Loucy (cell line): ENCODE results near the gene CENPE.

Source experiments
- H2AFZ ChIP-seq: fragments of 200-600 bp; sonication (generic); 2 replicates; pipeline ENCODE4 v1.6.0; 2016; ENCODE audit warnings: antibody characterized with exemption, mild to moderate bottlenecking, low read length, moderate library complexity
- H3F3A ChIP-seq: fragments of 200-600 bp; 2 replicates; pipeline ENCODE4 v1.6.0; 2016; ENCODE audit warnings: antibody characterized with exemption, low read depth, mild to moderate bottlenecking
- H3K27me3 ChIP-seq: fragments of 200-600 bp; sonication (generic); 2 replicates; pipeline ENCODE4 v1.6.1; 2014; ENCODE audit warnings: low read length, mild to moderate bottlenecking; ENCODE audit not compliant: insufficient read depth, poor library complexity, severe bottlenecking
- H3K36me3 ChIP-seq: fragments of 200-600 bp; sonication (generic); 2 replicates; pipeline ENCODE4 v1.6.1; 2016; ENCODE audit warnings: low read length; ENCODE audit not compliant: insufficient read depth
- H3K4me1 ChIP-seq: fragments of 200-600 bp; sonication (generic); 2 replicates; pipeline ENCODE4 v1.5.1; 2014; ENCODE audit warnings: low read length, mild to moderate bottlenecking; ENCODE audit not compliant: insufficient read depth, poor library complexity, severe bottlenecking
- H3K4me2 ChIP-seq: fragments of 200-600 bp; sonication (generic); 2 replicates; pipeline ENCODE4 v1.6.0; 2014; ENCODE audit warnings: antibody characterized with exemption, low read length, low read depth, mild to moderate bottlenecking; ENCODE audit not compliant: poor library complexity, severe bottlenecking
- H3K4me3 ChIP-seq: fragments of 200-600 bp; sonication (generic); 2 replicates; pipeline ENCODE4 v1.5.1; 2014; ENCODE audit warnings: low read length, mild to moderate bottlenecking, mixed read lengths; ENCODE audit not compliant: poor library complexity, severe bottlenecking
- H3K79me2 ChIP-seq: fragments of 200-600 bp; sonication (generic); 2 replicates; pipeline ENCODE4 v1.6.1; 2014; ENCODE audit warnings: low read length; ENCODE audit not compliant: insufficient read depth
- H3K9ac ChIP-seq: fragments of 200-600 bp; sonication (generic); 2 replicates; pipeline ENCODE4 v1.6.0; 2014; ENCODE audit warnings: mild to moderate bottlenecking, low read depth, low read length, moderate library complexity; ENCODE audit not compliant: poor library complexity, severe bottlenecking
- H3K9me2 ChIP-seq: fragments of 200-600 bp; sonication (generic); replicated peaks from 2 replicates; pipeline ENCODE4 v1.6.1; 2016; ENCODE audit warnings: low read depth, low read length, mixed read lengths
- H3K9me3 ChIP-seq: fragments of 200-600 bp; sonication (generic); 2 replicates; pipeline ENCODE4 v1.6.1; 2014; ENCODE audit warnings: mild to moderate bottlenecking, antibody characterized with exemption, low read length, low read depth; ENCODE audit not compliant: insufficient read depth
- H4K20me1 ChIP-seq: fragments of 200-600 bp; sonication (generic); 2 replicates; pipeline ENCODE4 v1.6.0; 2014; ENCODE audit warnings: antibody characterized with exemption, low read length, mild to moderate bottlenecking; ENCODE audit not compliant: insufficient read depth, poor library complexity, severe bottlenecking
- EZH2phosphoT487 ChIP-seq: fragments of 200-600 bp; IDR thresholded peaks from 2 replicates; pipeline ENCODE4 v1.6.1; 2018; ENCODE audit warnings: antibody characterized with exemption, mild to moderate bottlenecking, moderate library complexity, borderline replicate concordance
- TF ChIP-seq, protein P1 (sequence below): fragments of 200-600 bp; sonication (generic); conservative IDR thresholded peaks from 2 replicates; pipeline ENCODE4 v1.5.1; 2014; ENCODE audit warnings: mild to moderate bottlenecking, antibody characterized with exemption, low read length

The CENPE gene

DNA sequence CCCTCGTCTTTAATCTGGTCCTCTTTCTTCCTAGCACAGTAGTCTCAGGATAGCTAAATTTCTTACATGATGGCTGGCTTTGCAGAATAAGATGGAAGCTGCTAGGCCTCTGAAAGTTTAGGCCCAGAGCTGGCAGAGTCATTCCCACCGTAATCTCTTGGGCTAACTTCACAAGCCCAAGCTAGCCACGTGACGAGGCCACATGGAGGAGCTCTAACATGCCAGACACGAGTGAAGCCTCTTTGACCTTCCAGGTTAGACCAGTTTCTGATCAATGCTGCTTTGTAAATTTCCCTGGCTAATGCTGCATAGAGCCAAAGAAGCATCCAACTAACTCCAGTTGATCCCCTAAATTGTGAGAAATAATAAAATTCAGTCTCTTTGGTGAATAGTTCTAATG is 9.5 kb upstream of the CENPE start:
- H2AFZ ChIP-seq: peak overlapping the region; percentile 64; the same call in 1 of the 2 replicates
- no peak overlapping the region for H3K4me2 ChIP-seq
- H3K9ac ChIP-seq: no peak overlapping the region
- H3K9me2 ChIP-seq: no peaks in the 10 kb centered on the region
- no peaks in the 10 kb centered on the region for H3K36me3 ChIP-seq
- H4K20me1 ChIP-seq: no peaks in the 10 kb centered on the region
- H3F3A ChIP-seq: no peaks in the 10 kb centered on the region
- H3K4me1 ChIP-seq: no peaks in the 10 kb centered on the region
- H3K9me3 ChIP-seq: no peaks in the 10 kb centered on the region
- no peak overlapping the region for H3K4me3 ChIP-seq
- no peaks in the 10 kb centered on the region for H3K27me3 ChIP-seq
- no peak for TF ChIP-seq EZH2phosphoT487
- TF ChIP-seq, protein P1, sequence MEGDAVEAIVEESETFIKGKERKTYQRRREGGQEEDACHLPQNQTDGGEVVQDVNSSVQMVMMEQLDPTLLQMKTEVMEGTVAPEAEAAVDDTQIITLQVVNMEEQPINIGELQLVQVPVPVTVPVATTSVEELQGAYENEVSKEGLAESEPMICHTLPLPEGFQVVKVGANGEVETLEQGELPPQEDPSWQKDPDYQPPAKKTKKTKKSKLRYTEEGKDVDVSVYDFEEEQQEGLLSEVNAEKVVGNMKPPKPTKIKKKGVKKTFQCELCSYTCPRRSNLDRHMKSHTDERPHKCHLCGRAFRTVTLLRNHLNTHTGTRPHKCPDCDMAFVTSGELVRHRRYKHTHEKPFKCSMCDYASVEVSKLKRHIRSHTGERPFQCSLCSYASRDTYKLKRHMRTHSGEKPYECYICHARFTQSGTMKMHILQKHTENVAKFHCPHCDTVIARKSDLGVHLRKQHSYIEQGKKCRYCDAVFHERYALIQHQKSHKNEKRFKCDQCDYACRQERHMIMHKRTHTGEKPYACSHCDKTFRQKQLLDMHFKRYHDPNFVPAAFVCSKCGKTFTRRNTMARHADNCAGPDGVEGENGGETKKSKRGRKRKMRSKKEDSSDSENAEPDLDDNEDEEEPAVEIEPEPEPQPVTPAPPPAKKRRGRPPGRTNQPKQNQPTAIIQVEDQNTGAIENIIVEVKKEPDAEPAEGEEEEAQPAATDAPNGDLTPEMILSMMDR: peak; percentile 41
- no peaks in the 10 kb centered on the region for H3K79me2 ChIP-seq

DNA sequence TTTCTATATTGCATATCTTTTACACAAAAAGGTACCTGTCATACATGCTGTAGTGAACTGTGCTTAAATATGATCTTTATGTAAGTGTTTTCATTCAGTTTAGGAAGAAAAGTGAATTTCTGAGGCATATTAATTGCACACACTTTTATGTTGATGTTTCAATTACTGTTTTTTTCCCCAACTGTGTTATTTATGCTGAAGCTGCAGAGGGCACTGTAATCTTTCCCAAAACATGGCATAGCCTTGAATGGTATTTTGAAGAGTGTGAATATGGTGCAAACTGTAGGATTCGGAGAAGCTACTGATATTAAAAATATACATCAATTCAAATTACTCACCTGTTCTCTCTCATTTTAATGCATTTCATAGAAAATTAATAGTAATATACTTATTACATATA is 6.0 kb upstream of the CENPE start:
- Histone ChIP-seq H3K79me2 (no peaks in the 10 kb centered on the region), H3K4me2 (no peak overlapping the region), H3K27me3 (no peaks in the 10 kb centered on the region), H3K9me2 (no peaks in the 10 kb centered on the region), H3K9me3 (no peaks in the 10 kb centered on the region), H3K4me1 (no peaks in the 10 kb centered on the region), H3F3A (no peaks in the 10 kb centered on the region), H3K9ac (no peak overlapping the region), H3K36me3 (no peaks in the 10 kb centered on the region), H2AFZ (no peak overlapping the region), H4K20me1 (no peaks in the 10 kb centered on the region), H3K4me3 (no peak overlapping the region)
- TF ChIP-seq, protein P1: peak; percentile 57
- TF ChIP-seq EZH2phosphoT487: no peak

DNA sequence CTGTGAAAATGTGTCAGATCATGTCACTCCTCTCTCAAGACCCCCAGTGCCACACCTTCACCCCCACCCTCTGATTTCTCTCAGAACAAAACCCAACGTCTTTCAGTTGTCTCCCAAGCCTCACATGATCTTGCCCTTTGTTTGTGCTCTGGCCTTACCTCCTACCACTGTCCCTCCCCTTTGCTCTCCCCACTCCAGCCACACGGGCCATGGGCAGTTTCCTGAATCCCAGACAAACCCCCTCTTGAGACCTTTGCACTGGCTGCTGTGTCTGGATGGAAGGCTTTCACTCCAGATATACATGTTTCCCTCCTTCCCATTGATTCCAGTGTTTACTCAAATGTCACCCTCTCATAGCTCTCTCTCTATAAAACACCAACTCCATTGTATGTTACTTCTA is 3.6 kb upstream of the CENPE start:
- Histone ChIP-seq H3K9me3 (no peaks in the 10 kb centered on the region), H2AFZ (no peak overlapping the region), H3K4me1 (peaks cover 14% of the 10 kb centered on the region), H3K9ac (no peak overlapping the region), H3K9me2 (no peaks in the 10 kb centered on the region), H3K27me3 (no peaks in the 10 kb centered on the region), H3F3A (no peaks in the 10 kb centered on the region), H3K36me3 (no peaks in the 10 kb centered on the region), H3K4me3 (no peak overlapping the region), H4K20me1 (no peaks in the 10 kb centered on the region), H3K79me2 (peaks cover 15% of the 10 kb centered on the region), H3K4me2 (no peak overlapping the region)
- TF ChIP-seq, protein P1: no peak
- no peak for TF ChIP-seq EZH2phosphoT487
